DMS 273 treated with DMSO at 0.1 percent for 48 hours (cell line): ENCODE measurements around the gene CCDC18.
"Not testable (repeated sequence)": the region's sequence is repeated elsewhere in the genome, so short reads cannot be mapped to it uniquely, and the experiment has no call there.

Experiments used
- DNase-seq: peaks from one replicate; lab custom pipeline; 2025; lab: John Stamatoyannopoulos, UW

The CCDC18 gene

DNA sequence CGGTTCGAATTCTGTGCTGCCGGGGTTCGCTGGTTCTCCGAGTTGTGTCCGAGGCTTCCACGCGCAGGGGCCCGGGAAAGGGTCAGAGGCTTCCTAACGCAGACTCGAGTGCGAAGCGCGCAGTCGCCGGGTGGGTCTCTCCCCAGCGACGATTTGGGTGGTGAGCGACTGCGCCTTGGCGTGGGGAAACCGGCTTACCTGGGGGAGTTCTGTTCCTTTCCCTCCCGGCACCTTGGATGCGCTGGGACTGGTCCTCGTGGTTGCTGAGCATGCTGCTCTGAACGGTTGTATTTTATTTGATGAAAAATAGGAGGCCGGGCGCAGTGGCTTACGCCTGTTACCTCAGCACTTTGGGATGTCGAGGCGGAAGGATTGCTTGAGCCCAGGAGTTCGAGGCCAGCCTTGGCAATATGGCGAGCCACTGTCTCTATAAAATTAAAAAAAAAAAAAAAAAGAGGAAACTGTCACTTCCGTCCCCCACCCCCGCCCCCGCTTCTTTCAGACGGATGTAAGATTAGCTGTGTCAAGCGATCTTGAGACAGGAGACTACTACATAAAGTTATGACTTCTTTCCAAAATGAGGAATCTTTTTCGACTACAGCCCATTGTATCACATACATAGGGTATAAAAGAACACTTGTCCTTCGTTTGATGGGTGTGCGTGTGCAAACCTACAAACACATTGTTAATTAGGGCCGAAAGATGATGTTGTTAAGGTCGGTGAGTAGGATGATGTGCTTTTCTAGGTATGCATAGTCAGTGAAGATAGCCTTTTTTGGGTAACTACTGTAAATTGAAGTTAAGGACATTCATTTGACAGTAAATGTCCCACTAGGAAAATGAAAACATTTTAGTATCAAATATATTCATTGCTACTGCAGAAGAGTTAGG is at the start of gene CCDC18:
Gene CCDC18 (plus strand): TSS at position 2 of the 891 bp plus-strand sequence. CDS start 2,638 bp downstream, outside the sequence.
- no peak for DNase-seq

- DNase-seq, result no peak
Measured at GRCh38 chr1:93132638-93133037, 47.9 kb upstream of the CCDC18 start.

DNA sequence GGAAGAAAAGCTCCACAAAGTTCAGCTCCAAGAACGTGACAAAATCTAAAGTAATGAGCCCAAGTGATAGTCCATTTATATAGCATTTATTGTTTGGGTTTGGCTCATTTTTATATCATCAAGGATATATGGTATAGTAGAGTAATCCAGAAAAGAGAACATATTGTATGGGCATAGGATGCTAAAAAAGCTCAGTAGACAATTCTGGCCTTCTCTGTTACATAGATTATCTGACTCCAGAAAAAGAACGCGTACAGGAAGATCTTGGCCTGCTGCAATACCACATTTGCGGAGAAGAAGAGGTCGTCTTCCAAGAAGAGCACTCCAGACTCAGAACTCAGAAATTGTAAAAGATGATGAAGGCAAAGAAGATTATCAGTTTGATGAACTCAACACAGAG is 44.1 kb upstream of the CCDC18 start:
- no peak for DNase-seq

GRCh38 chr1:93137604-93138292 is 42.8 kb upstream of the CCDC18 start:
- no peak for DNase-seq

DNA sequence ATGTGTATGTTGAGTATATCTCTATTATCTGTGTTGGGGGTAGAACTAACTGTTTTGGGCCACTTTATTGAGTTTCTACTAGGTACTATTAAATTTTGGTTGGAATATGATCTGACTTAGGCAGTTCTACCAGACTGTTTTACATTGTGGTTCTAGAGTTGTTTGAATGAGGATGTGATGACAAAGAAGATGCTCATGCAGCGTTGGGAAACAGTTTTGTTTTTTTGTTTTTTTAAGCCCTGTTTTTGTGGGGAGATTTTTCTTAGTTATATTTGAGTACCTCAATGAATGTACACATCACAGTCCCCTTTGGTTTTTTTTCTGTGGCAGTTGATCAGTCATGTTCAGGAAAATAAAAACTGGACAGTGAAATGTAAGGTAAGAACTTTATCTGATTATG is 40.4 kb upstream of the CCDC18 start:
- DNase-seq, result no peak

DNA sequence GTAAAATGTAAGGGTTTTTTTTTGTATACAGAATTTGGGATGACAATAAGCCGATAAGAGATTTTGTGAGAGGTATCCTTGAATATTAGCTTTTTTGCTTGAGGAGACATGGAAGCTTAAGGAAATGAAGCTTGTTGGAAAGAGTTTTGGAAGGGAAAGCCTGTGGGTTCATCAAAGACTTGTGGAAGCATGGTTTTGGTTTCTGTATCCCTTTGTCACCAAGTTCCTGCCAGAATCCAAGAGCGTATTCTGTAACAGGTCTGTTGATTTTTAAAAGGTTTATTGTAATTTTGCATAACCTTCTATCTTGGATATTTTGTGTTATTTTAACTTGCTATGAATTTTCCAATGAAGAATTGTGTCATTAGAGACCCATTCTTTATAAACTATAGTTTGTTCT is 38.4 kb upstream of the CCDC18 start:
- no peak for DNase-seq

- DNase-seq, result no peak
Measured at GRCh38 chr1:93143136-93143535, 37.4 kb upstream of the CCDC18 start.

GRCh38 chr1:93143769-93144168 is 36.8 kb upstream of the CCDC18 start:
- no peak for DNase-seq

- no peak for DNase-seq
Measured at GRCh38 chr1:93148001-93148400, 32.5 kb upstream of the CCDC18 start.

DNA sequence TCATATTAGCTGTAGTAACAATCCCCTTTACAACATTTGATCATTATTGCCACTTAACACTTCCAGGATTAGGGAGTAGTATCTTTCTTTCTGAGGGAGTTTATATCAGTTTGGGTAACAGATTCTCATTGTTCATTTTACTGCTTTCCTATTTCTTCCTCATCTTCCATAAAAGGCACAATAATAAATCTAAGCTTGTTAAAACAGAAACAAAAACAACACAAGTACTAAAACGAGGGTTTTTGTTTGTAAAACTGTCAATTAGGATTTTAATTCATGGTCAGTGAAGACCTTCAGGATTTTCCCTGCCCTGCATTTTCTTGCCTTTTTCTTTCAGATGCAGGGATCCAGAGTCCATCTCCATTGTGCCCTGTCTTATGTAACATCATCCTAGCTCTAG is 29.8 kb upstream of the CCDC18 start:
- no peak for DNase-seq

DNA sequence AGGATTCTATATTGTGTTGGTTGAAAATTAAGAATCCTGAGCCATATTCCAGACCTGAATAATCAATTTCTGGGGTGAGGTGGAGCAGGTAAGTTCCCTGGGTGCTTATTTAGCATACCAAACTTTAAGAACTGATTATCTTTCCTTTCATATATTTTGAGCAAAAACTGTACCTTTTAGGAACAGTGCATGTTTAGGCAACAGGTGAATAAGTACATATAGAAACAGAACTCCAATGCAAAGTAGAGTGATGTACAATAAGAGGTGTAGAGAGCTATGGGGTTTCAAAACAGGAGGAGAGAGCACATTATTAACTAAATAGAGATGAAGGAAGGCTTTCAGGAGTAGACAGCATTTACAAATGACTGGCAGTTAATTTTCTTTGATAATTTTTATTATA is 29.1 kb upstream of the CCDC18 start:
- no peak for DNase-seq

DNA sequence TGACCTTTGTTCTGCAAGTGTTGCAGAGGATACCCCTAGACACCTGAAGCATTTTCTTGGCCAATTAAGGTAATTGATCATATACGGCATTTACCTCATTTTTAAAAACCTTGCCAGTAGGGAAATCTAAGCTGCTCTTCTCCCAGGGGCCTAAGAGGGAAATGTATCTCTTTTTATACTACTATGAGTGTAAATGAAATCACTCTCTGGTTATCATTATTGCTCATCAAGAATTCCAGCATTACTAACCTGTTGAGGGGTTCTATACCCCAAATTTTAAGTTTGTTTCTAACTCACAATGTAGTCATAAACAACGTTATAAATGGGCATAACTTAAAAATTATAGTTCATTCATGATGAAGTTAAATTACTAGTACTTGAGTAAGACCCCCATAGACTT is 27.7 kb upstream of the CCDC18 start:
- no peak for DNase-seq

- no peak for DNase-seq
Measured at GRCh38 chr1:93154898-93155297, 25.6 kb upstream of the CCDC18 start.

DNA sequence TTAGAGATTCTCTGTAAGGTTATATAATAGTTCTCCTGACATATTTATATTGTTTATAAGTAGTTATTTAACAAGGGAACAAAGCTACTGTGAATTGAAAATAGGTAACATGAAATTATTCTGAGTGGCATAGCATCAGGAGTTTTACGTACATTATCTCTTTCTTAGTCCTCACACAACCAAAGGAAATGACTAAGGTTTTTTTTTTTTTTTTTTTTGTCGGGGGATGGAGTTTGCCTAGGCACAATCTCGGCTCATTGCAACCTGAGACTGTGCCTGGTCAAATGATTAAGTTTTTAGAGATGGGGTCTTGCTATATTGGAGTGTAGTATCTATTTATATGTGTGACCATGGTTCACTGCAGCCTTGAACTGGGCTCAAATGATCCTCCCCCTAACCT is 25.2 kb upstream of the CCDC18 start:
- DNase-seq, result no peak

DNA sequence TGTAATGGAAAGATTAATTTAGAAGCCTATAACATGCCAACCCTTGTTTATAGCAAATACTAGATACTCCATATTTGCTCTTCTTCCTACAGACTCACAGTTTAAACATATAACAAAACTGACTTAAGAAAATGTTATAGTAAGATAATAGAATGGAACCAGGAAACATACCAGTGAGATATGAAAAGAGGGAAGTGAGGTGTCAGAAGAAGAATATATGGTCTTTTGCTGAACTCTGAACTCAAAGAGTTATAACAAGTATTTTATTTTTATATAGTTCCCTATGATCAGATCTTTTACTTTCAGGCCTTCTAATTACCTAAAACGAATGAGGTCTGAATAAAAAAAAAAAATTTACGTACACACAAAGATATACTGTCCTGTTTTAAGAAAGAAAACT is 21.2 kb upstream of the CCDC18 start:
- no peak for DNase-seq

- DNase-seq, result not testable (repeated sequence)
Measured at GRCh38 chr1:93163314-93163713, 17.2 kb upstream of the CCDC18 start.

DNA sequence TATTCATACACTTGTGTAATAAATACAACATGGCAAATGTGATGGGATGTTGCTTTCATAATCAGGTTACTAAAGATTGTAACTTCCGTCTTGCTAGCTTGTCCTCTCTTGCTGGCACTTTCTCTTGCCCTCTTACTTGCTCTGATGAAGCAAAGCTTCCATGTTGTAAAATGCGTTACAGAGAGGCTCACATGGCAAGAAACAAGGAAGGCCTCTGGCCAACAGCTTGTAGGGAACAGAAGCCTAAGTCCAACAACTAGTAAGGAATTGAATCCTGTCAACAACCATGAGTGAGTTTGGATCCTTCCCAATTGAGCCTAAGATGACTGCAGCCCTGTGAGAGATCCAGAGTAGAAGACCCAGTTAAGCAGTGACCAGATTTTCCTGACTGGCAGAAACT is 15.7 kb upstream of the CCDC18 start:
- DNase-seq, result no peak

DNA sequence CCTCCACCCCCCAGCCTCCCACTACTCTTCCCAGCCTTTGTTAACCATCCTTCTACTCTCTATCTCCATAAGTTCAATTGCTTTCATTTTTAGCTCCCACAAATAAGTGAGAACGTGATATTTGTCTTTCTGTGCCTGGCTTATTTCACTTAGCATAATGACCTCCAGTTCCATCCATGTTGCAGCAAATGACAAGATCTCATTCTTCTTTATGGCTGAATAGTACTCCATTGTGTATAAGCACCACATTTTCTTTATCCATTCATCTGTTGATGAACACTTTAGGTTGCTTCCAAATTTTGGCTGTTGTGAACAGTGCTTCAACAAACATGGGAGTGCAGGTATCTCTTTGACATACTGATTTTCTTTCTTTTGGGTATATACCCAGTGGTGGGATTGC is 14.6 kb upstream of the CCDC18 start:
- DNase-seq, result not testable (repeated sequence)

- no peak for DNase-seq
Measured at GRCh38 chr1:93167006-93167405, 13.5 kb upstream of the CCDC18 start.

DNA sequence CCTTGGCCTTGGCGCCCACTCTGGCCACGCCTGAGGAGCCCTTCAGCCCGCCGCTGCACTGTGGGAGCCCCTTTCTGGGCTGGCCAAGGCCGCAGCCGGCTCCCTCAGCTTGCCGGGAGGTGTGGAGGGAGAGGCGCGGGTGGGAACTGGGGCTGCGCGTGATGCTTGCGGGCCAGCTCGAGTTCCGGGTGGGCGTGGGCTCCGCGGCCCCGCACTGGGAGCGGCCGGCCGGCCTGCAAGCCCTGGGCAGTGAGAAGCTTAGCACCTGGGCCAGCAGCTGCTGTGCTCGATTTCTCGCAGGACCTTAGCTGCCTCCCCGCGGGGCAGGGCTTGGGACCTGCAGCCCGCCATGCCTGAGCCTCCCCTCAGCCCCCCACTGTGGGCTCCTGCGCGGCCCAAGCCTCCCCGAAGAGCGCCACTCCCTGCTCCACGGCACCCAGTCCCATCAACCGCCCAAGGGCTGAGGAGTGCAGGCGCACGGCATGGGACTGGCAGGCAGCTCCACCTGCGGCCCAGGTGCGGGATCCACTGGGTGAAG is 10.3 kb upstream of the CCDC18 start:
- not testable (repeated sequence) for DNase-seq

DNA sequence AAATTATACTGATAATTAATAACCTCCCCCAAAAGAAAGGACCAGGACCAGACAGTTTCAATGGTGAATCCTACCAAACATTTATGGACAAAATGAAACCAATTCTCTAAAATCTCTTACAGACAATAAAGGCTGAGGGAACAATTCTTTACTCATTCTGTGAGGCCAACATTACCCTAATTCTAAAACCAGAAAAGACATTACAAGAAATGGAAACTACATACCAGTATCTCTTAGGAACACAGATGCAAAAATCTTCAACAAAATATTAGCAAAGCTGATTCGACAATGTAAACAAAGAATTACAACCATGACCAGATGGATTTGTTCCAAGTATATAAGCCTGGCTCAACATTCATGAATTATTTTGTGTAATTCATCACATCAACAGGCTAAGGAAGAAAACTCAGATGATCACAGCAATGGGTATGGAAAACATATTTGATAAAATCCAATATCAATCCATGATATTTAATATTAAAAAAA is 8.9 kb upstream of the CCDC18 start:
- DNase-seq, result no peak

- DNase-seq, result no peak
Measured at GRCh38 chr1:93172778-93173177, 7.7 kb upstream of the CCDC18 start.

- not testable (repeated sequence) for DNase-seq
Measured at GRCh38 chr1:93174638-93175037, 5.9 kb upstream of the CCDC18 start.
